ENCODE measurements around the gene ELFN1.

Gene ELFN1

GRCh38 chr7:1643270-1644092, 26.6 kb upstream of the ELFN1 start:
- DNase-seq, result no peak

DNA sequence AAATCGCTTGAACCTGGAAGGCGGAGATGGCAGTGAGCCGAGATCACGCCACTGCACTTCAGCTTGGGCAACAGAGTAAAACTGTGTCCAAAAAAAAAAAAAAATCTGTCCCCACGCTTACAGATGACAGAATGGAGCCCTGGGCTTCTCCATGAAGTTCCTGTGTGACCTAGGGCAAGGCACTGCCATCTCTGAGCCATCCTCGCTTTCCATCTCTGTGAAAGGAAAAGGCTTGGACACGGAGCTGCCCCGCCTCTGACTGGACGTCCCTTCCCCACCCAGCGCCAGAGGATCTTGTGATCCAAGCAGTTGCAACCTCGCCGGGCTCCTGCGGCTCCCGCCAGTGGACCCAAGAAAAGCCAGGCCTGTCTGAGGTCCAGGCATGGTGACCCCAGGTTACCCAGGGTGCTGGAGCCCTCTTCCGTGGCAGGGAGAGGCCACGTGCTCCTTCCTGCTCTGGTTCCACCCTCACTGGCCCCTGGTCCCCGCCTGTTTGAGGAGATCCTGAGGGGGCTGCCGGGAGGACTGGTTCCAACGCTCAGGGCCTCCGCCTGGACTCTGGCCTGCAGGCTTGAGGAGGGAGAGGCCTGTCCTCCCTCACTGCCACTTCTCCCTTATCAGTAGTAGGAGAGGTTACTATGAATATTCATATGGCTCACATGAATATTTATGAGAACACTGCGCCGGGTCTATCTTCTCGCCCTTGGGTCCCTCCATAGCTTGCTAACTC, 25.6 kb upstream of the ELFN1 start:
- no peak for DNase-seq

DNA sequence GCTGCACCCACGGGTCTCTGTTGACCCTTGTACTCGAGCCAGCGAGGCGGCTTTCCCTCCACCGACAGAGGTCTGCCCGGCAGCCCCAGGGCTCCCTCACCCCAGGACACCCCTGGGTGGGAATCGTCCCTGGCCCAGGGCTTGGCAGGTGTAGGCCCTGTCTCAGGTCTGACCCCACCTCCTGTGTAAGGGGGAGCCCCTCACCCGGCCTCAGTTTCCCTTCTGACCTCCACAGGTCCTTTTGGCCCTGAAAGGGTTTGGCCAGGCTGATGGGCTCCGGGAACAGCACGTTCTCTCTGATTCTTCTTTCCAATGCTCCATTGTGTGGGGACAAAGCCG, 25.0 kb upstream of the ELFN1 start:
- no peak for DNase-seq

DNA sequence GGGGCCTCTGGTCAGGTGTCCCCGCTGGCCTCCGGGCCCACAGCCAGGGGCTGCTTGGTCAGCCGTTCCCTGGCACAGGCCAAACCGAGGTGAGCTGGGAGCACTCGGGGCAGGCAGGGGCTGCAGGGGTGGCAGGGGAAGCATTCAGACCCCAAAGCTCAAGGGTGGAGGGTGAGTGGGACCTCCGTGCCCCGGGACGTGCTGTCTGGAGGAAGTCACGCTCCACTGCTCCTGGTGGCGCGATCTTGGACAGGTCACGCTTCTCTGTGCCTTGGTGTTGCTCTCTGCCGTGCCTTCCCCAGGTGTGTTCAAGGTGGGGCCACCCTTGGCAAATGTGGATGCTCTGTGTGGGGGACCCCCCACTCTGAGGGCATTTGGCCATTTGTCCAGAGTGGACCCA, 24.6 kb upstream of the ELFN1 start:
- DNase-seq, result no peak

DNA sequence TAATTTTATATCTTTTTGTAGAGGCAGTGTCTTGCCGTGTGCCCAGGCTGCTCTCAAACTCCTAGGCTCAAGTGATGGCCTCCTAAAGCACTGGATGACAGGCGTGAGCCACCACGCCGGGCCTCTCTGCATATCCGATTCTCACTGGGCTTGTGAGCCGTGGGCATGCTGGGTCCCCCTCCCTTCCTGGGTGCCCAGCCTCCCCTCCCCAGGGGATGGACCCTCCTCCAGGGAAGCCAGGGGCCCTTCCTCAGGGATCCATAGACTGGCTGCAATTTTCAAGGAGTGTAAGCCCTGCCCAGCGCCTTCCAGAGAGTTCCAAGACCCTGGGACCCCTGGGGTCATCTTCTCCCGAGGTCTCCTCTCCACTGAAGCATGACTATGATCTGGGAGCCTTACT, 23.7 kb upstream of the ELFN1 start:
- no peak for DNase-seq

GRCh38 chr7:1646957-1647891, 22.9 kb upstream of the ELFN1 start:
- DNase-seq, result no peak

GRCh38 chr7:1647961-1648672, 22.0 kb upstream of the ELFN1 start:
- DNase-seq, result no peak

DNA sequence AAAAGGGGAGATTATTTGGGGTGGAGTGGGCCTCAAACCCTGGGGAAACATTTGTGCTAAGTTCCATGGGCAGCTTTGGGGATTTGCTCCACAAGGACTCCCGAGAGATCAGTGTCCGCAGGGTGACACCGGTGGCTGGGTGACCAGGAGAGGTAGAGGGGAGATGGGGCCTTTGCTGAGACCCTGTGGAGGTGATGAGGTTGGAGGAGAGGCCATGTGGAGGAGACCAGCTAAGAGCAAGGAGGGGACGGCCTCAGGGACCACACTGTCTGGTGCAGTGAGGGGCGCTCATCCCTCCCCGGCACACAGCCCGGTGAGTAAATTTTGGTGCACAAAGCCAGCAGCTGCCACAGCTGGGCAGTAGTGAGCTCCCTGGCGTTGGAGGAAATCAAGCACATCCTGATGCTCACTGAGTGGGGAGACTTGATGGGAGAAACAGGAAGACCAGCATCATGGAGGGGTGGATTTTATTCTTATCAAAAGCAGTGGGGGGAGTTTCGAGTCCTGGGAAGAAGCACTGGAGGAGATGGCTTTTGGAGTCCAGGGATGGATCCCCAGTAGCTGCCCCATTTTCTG, 20.2 kb upstream of the ELFN1 start:
- DNase-seq, result no peak

- no peak for DNase-seq
Observed at GRCh38 chr7:1650363-1651030, 19.6 kb upstream of the ELFN1 start.

GRCh38 chr7:1651031-1651446, 19.0 kb upstream of the ELFN1 start:
- DNase-seq, result no peak

DNA sequence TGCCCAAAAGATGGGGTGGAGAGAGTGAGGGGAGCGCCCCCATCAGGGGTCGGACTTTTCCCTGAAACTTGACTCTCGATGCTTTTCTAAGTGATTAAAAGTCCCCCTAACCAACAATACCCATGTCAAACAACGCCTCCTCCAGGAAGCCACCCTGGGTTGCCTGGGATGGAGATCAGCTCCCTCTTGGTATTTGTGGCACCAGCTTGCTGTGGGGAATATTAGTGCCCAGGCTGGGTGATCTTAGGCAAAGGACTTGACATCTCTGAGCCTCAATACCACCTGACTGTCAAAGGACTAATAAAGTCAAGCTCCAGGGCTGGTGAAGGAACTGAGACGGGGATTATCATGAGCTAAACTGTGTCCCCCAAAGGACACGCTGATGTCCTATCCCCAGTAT, 18.2 kb upstream of the ELFN1 start:
- DNase-seq, result no peak

- DNase-seq, result no peak
Observed at GRCh38 chr7:1653500-1653899, 16.6 kb upstream of the ELFN1 start.

- no peak for DNase-seq
Observed at GRCh38 chr7:1654111-1654510, 16.0 kb upstream of the ELFN1 start.

GRCh38 chr7:1654738-1655475, 15.2 kb upstream of the ELFN1 start:
- no peak for DNase-seq

DNA sequence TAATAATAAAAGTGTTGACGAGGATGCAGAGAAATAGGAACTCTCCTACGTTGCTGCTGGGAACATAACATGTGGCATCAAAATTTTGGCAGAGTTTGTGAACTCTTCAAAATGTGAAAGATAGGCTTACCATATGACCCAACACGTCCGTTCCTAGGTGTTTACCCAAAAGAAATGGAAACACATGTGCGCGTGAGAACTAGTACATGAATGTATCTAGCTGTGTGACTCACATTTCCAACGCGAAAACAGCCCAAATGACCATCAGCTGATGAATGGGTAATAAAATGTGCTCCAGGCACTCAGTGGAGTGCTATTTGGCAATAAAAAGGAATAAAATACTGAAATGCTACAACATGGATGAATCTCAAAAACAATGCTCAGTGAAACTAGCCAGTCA, 10.4 kb upstream of the ELFN1 start:
- no peak for DNase-seq

GRCh38 chr7:1661461-1661860, 8.6 kb upstream of the ELFN1 start:
- no peak for DNase-seq

GRCh38 chr7:1662101-1662500, 8.0 kb upstream of the ELFN1 start:
- no peak for DNase-seq

DNA sequence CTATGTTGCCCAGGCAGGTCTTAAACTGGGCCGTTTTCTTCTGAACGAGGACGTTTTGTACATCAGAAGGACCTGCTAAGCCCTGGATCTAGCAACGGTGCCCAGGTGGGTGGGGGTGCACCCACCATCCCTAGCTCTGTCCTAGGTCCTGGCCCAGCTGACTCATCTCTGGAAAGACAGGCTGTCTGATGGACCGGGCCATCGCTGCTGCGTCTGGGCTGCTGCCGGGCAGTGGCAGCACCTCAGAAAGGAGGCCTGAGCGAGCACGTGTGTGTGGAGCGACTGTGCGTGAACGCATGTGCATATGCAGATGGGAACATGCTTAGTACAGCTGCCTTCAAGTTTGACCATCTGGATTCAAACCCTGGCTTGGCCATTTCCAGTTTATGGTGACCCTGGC, 7.3 kb upstream of the ELFN1 start:
- DNase-seq, result no peak

- DNase-seq, result no peak
Observed at GRCh38 chr7:1663223-1663622, 6.9 kb upstream of the ELFN1 start.

DNA sequence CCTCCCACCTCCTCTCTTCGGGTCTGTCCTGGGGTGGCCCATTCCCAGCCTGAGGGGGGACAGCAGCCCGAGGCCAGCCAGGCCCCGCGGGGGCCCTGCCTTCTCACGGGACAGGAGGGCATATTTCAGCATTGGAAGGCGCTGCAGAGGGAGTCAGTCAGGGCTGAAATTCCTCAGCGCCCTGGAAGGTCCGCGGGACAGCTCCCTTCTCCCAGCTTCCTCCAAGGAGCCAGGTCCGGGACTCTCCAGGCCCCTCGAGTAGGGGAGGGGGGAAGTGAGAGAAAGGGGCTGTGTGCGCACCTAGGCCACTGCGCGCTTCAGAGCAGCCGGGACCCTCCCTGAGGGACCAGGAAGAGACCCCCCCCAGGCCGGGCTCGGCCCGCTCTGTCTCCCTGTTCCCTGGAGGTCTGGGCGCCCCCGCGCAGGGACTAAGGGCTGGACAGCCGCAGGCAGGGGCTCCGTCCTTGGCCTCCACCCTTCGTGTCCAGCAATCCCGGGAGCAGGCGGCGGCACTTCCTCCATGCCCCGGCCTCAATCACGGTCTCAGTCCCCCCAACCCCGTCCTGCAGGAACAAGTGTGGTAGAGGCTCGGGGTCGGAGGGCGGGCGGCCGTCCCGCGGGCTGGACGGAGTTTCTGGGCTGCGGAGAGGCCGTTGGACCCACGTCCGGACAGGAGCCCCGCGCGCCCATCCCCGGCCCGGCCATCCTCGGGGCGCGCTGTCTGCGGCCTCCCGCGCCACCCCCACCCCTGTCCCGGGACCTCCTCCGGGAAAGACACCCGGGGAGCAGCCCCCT, 6.0 kb upstream of the ELFN1 start:
- no peak for DNase-seq
